ENCODE data around the gene KCTD16.

The KCTD16 gene

DNA sequence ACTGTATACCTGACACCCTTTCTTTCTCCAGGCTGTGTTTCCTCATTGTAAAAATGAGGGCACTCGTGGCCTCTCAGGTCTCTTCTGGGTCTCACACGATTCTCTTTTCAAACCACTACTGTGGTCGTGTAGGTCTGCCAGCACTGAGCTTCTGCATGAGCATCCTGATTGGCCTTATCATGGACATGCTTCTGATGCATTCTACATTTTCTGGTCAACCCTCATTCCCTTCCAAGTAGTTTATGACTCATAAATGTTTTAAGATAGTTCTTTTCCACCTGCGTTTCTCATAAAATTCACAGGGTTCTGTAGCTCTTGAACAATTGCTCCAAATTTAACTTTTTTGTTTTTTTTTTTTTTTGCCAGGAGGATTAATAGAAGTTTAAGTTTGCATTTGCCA is 294.8 kb downstream of the KCTD16 start:
- DNase-seq, result no peak

DNA sequence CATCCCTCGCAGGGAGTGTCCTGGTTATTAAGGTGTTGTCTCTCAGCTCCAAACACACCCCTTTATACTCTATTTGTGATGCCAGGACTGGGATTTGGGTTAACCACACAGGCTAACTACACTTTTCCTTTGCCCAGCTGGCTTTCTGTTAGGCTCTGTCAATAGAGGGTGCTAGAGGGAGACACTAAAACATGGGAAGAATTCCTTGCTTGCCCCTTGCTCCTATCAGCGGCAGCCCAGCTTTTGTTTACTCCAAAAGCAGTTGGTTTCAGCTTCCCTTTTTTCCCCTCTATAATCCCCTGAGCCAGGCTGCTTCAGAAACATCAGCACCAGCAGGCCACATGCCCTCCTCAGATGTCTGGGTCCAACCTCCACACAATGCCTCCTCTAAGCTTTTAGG is 297.1 kb downstream of the KCTD16 start:
- peak in 1 of 2 donors; percentile 7 for DNase-seq

DNA sequence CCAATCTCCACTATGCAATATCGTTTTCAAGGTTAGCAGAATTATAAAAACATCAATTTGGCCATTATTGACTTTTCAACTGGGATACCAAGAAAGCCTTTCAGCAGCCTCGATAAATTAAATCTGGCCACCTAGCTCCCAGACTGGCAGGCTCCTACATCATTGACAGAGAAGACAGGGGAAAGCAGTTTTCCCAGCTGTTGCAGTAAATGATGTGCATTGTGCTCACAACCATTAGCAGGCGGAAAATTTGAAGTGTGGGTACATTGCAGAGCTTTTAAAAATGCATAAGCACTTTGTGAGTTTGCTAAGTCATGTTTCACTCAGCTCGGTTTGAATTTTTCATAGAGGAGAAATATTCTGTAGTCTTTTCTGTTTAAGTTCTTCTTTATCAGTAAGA is 297.9 kb downstream of the KCTD16 start:
- no peak for DNase-seq

DNA sequence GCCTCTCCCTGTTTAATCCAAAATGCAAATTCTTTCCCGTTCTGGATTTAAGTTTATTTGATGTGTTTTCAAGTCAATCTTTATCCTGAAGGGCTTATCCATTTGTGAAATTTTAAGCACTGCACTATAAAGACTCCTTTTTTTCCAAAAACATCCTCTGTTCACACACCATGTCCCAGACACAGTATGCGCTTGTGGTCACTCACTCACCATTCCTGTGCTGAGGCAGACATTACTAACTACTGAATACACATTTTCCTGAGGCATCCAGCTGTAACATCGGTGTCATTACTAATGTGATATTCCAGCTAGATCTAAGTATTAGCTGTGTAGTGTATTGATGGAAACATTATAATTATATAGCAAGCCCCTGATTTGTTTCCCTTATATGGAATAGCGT is 298.4 kb downstream of the KCTD16 start:
- no peak for DNase-seq

DNA sequence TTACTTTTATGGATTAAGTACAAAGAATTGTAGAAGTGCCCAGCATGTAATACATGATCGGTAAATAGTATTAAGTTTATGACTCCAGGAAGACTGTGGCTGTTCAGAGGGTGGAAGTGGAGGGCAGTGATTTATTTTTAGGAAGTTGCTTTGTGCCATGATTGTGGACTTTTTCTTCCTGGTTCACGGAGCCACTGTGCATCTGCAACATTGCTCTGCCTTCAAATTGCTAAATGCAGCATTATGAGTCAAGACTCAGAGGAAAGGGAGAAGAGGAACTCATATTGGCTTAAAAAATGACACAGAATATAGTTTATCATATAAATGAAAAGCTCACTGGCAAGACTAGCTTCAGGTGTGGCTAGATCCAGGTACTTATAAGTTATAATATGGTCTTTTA is 301.5 kb downstream of the KCTD16 start:
- DNase-seq, result no peak

DNA sequence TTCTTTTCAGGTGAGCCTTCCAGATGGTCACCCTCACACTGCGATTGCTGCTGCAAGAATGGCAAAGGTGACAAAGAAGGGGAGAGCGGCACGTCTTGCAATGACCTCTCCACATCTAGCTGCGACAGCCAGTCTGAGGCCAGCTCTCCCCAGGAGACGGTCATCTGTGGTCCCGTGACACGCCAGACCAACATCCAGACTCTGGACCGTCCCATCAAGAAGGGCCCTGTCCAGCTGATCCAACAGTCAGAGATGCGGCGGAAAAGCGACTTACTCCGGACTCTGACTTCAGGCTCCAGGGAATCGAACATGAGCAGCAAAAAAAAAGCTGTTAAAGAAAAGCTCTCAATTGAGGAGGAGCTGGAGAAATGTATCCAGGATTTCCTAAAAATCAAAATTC is 303.0 kb downstream of the KCTD16 start:
- DNase-seq, result no peak

DNA sequence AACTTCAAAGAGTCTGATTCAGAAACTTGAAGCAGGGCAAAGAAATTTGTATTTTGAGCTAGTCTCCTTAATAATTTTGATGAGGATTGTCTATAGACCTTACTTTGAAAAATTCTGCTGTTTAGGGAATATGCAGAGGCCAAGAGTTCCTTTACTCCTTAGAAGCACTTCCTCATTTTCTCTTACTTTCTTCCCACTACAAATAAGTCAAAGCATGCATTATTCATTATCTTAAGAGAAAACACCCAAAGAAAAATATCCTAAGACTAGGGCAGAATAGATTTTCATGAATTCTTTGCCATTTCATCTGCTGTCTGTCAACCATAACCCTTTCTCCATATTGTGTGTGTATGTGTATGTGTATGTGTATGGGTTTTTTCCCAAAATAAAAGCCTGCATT is 307.9 kb downstream of the KCTD16 start:
- no peak for DNase-seq

DNA sequence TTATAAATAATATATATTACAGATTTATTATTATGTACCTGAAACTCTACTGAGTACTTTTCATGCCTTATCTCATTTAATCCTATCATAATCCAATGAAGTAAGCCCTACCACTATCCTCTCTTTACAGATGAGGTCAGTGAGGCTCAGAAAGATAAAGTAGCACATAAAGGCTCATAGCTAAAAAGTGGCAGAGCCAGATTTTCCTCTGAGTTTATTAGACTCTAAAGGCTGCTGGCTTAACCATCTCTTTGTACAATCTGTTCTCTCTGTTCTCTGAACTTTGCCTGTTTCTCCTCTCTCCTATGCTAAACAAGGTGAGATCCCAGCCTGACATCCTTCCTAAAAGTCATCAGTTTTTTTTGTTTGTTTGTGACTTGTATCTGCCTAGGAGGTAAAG is 311.2 kb downstream of the KCTD16 start:
- DNase-seq, result no peak

DNA sequence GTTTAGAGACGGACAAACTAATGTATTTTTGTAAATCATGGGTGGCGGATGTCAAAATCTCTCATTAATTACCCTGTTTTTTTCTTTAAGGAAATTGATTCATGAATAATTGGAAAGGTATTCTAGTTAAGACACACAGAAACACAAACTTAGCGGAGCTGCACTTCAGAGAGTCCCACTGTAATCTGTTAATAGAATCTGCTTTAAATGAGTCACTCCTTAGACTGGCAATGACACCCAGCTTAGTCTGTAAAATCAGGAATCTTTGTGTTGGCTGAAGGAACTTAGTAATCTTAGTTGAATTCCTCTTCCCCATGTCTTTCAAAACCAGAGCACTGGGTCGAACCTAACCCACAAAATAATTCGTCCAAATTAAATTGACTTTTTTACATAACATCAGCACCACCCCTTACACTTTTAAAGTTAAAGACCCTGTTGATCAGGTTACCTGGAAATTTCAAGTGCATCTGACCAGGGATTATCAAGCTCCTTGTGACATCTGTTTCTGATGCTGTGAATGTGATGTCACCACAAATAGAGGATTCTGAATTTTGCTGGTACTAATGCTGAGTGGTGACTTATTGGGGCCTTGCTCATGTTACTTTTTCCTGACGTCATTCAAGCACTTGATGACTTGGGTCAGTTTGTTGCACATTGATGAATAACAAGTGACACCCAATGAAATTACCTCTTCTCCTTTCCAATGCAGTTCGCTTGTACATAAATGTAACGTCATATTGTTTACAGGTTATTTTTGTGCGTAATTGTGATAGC is 313.6 kb downstream of the KCTD16 start:
- DNase-seq, result no peak

DNA sequence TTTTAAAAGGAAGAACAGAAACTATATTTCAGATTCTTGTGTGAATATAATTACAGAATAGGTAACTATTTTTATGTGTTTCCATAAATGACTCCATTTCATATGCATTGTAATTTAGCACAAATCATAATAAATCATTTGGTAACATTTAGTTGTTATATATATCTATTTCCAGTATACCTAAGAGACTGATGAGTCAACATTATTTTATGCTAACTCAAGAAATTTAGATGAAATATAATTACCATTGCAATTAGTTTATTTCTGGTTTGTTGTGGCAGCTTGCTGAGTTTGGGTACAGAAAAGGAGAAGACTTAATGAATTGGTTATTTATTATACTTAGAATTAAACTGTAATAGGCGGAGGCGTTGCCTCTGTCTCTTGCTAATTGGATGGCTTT is 314.9 kb downstream of the KCTD16 start:
- DNase-seq, result no peak

DNA sequence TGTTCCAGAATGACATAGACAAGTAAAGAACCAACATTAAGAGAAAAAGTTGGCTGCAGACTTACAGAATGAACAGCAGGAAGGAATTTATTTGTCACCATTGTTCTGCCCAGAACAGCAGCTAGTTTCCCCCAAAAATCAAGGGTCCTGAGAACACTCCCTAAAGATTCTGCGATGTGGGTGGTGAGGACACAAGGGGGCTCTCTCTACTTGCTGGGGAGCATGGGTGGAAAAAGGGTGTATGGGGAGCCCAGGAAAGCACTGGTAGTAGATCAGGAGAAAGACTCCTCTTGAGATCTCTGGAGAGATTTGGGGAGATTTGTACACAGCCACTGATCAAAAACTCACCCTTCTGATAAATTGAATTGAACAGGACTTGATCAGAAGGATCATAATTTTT is 316.5 kb downstream of the KCTD16 start:
- DNase-seq, result no peak

DNA sequence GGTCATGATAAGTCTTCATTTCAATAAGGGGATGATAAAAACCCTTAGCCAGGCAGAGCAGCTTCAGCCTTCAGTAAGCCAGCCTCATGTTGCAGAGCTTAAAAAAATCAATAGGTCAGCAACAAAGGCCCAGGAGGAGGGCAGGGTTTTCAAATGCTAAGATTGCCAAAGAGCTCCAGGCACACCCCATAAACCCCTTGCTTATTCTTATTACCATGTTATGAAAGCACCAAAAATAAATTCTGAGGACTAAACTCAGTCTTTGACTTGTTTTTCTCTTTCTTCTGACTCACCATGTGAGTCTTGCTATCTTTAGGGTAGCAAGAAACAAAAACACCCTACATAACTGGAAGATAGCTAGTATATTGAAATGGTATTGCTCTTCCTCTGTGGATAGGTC is 317.1 kb downstream of the KCTD16 start:
- peak in 1 of 2 donors; percentile 7 for DNase-seq

DNA sequence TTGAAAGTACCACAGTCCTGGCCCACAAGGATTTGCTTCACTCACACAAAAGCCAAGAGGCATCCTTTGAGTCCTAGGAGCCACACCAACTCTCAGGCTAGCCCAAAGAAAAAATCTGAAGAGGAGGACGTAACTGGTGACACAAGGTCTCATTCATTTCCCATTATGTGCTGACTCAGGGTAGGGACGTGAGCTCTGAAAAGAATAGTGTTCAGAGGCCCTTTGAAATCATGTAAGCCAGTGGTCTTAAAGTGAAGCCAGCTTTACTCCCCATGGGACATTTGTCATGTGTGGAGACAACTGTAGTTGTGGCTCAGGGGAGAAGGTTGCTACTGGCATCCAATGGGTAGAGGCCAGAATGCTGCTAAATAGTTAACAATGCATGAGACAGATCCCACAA is 332.4 kb downstream of the KCTD16 start:
- DNase-seq, result no peak

DNA sequence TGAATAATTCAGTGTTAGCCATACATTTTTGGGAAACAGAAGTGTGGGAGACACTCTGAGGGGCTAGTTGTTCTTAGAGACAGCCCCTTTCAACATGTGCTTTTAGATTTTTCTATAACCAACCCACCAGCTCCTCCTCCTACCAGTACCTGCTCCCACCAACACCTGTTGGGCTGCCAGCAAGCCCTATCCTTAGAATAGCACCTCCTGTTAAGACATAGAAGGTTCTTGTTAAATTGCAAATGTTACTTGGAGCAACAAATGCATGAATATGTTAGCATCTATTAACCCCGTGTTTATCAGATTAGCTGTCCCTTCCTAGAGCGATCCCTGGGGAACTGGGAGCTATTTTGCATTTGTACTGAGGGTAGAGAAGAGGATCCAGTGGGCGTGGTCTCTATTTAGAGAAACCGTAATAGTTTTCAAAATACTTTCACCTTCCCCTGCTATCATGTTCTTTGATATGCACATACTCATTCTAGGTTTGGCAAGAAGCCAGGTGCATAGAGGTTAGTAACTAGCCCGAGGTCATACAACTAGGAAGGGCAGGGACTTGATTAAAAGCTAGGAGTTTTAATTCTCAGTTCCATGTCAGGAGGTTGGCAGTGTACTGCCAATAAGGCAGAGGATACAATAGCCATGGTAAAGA is 334.4 kb downstream of the KCTD16 start:
- DNase-seq, result no peak

DNA sequence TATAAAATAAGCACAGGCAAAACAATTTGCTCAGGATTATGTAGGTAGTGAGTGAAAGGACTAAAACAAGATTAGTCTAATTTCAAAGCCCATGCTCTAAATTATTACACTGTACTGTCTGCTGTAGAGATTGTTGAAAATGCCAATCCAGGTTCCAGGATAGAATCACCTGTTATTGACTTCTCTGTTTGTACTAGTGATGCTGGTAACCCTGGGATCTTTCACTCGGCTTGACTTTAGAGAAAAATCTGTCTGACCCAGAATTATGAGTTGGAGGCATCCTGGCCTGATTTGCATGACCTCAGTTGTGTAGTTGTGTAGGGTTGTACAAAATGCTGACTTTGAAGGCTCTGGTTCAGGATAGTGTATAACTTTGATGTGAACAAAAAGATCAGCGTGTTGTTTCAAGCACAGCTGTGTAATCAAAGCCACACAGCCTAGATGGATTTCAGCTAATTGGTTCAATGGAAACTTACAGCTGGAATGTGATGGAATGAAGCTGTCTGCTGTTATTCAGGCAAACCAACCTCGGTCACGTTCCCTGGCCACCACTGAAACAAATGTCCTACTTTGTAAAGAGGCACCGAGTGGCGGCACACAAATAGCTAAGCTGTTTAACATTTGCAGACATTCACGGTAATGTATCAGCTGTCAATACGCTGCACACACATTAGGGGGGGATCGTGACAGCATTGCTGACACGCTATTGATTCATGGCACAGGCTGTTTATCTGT is 340.3 kb downstream of the KCTD16 start:
- DNase-seq, result no peak

DNA sequence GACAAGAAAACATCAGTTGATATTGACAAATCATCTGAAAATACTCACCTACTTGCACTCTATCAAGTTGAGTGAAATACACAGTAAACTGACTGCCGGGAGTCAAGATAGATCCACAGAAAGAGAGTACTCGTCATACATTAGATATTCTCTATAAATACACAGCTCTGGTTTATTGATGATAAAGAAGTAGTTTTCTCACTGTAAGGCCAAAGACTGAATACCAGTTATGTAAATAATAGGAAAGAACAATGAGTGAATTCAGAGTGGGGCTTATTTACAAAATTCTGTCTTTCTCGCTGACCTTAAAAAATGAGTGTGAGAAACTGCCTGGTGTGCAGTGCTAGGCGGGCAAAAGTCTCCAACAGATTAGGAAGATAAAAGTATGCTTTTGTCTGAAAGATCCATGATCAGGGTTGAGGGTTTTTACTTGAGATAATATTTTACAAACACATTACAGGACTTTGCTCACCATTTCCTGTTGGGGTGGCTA is 341.0 kb downstream of the KCTD16 start:
- DNase-seq, result no peak

DNA sequence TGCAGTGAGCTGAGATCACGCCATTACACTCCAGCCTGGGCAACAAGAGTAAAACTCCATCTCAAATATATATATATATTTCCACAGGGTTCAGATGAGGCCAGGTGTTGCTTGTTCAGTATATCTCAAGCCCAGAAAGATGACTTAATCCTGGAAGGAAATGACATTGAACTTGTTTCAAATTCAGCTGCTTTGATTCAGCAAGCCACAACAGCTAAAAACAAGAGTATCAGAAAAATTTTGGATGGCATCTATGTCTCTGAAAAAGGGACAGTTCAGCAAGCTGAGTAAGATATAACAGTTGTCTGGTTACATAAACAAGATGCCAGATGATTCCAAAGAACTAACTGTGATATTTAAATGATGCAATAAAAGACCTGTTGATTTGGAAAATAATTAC is 352.0 kb downstream of the KCTD16 start:
- no peak for DNase-seq

DNA sequence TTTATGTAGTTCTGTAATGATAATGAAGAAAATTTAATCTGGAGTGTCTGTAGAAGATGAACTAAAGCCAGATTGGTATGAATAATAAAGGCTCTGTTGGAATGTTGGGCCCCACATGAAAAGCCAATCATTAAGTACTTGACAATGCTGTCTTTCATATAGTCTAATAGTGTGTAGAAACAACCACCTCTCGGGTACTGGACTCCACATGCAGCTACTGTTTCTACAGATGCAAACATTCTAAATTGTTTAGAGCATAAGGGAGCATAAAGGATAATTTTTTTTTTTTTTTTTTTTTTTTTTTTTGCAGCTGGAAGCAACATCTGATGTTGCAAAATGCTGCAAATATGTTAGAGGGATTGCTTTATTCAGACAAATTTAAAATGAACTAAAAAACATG is 354.3 kb downstream of the KCTD16 start:
- no peak for DNase-seq

DNA sequence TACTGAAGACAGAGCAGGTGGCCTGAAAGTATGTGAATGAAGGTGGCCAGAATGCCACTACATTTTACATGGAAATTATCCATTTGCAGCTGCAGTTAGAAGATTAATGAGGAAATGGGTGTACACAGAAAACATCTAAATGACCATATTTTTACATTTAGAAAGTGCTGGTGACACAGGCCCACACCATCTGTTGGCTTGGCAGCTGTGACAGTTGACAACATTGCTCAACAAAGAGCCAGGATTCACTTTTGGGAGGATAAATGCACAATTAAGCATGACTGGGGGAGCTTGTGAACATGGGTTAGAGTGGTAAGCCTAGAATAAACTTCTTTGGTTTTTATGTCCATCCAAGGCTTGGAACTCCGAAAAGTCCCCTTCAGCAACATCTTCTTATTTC is 360.5 kb downstream of the KCTD16 start:
- DNase-seq, result no peak

Measured in hippocampal formation (tissue), 2 donors.